GM19438 (cell line): ENCODE results near the gene SRRM4.

Experiments used
- ATAC-seq: cut with Tn5 transposase; IDR thresholded peaks from one replicate; pipeline ENCODE4 v1.9.1; 2021; ENCODE audit warnings: low read depth; ENCODE audit not compliant: unreplicated experiment

SRRM4 gene

GRCh38 chr12:119183942-119184695, 202.8 kb downstream of the SRRM4 start:
- no peak for ATAC-seq

GRCh38 chr12:119195256-119195655, 213.9 kb downstream of the SRRM4 start:
- no peak for ATAC-seq

- no peak for ATAC-seq
Observed at GRCh38 chr12:119198440-119198839, 217.1 kb downstream of the SRRM4 start.

GRCh38 chr12:119200601-119201000, 219.3 kb downstream of the SRRM4 start:
- ATAC-seq, result no peak

GRCh38 chr12:119201789-119202543, 220.6 kb downstream of the SRRM4 start:
- ATAC-seq, result no peak

- no peak for ATAC-seq
Observed at GRCh38 chr12:119202544-119202943, 221.2 kb downstream of the SRRM4 start.

- ATAC-seq, result no peak
Observed at GRCh38 chr12:119204131-119204530, 222.8 kb downstream of the SRRM4 start.

- ATAC-seq, result no peak
Observed at GRCh38 chr12:119204671-119205285, 223.4 kb downstream of the SRRM4 start.

- ATAC-seq, result no peak
Observed at GRCh38 chr12:119206348-119207062, 225.2 kb downstream of the SRRM4 start.

- ATAC-seq, result no peak
Observed at GRCh38 chr12:119207063-119207560, 225.8 kb downstream of the SRRM4 start.

- no peak for ATAC-seq
Observed at GRCh38 chr12:119208626-119209061, 227.3 kb downstream of the SRRM4 start.

GRCh38 chr12:119211884-119212283, 230.5 kb downstream of the SRRM4 start:
- ATAC-seq, result no peak
